ENCODE data around the gene FABP6. TPM values are rescaled to one million over a fixed set of nuclear protein-coding genes. Genes with fewer than 3 reads are reported as not detected.

FABP6 gene
- total and polyA plus RNA-seq, 2 donors from 2014 or later, result not detected

- Histone ChIP-seq H3K36me3 (ENCODE audit: control insufficient read depth in 2 of 3, insufficient read depth in 3 of 3, low read length in 3 of 3) (no peaks in the 10 kb centered on the region), H3K9ac (ENCODE audit: low read length in 3 of 3) (no peak overlapping the region), H3K4me3 (ENCODE audit: low read length in 3 of 3) (no peak overlapping the region), H3K4me1 (ENCODE audit: control insufficient read depth in 2 of 3, insufficient read depth in 2 of 3, low read depth in 1 of 3, low read length in 3 of 3) (peaks cover 0 to 23% (median 20%) of the 10 kb centered on the region in 3 donors), H3K9me3 (ENCODE audit: control insufficient read depth in 2 of 3, insufficient read depth in 1 of 3, low read length in 3 of 3) (no peaks in the 10 kb centered on the region), H3K27ac (ENCODE audit: low read depth in 2 of 2, low read length in 2 of 2) (no peak overlapping the region), H3K27me3 (ENCODE audit: control insufficient read depth, insufficient read depth, low read length) (no peaks in the 10 kb centered on the region)
- no peak for TF ChIP-seq CTCF (IDR thresholded peaks at IDR 0.05; ENCODE audit: borderline replicate concordance, extremely low read depth, insufficient read depth)
- intact Hi-C loops (cut with DNase I), result no loop called here
- FAIRE-seq, result no peak
- no peak for DNase-seq
Observed at GRCh38 chr5:160285316-160285715, 56.0 kb downstream of the FABP6 start.

- peak overlapping the region in 1 of 3 donors; percentile 68 for H3K9ac ChIP-seq (ENCODE audit: low read length in 3 of 3)
- no peaks in the 10 kb centered on the region for H3K27me3 ChIP-seq (ENCODE audit: control insufficient read depth, insufficient read depth, low read length)
- no peak overlapping the region for H3K4me3 ChIP-seq (ENCODE audit: low read length in 3 of 3)
- no peaks in the 10 kb centered on the region for H3K36me3 ChIP-seq (ENCODE audit: control insufficient read depth in 2 of 3, insufficient read depth in 3 of 3, low read length in 3 of 3)
- TF ChIP-seq CTCF (IDR thresholded peaks at IDR 0.05; ENCODE audit: borderline replicate concordance, extremely low read depth, insufficient read depth), result no peak
- H3K27ac ChIP-seq (ENCODE audit: low read depth in 2 of 2, low read length in 2 of 2), result peak overlapping the region; percentile 4 to 65
- peaks cover 0 to 23% (median 20%) of the 10 kb centered on the region in 3 donors for H3K4me1 ChIP-seq (ENCODE audit: control insufficient read depth in 2 of 3, insufficient read depth in 2 of 3, low read depth in 1 of 3, low read length in 3 of 3)
- FAIRE-seq, result no peak
- DNase-seq, result no peak
- intact Hi-C loops (cut with DNase I), result no loop called here
- H3K9me3 ChIP-seq (ENCODE audit: control insufficient read depth in 2 of 3, insufficient read depth in 1 of 3, low read length in 3 of 3), result no peaks in the 10 kb centered on the region
Observed at GRCh38 chr5:160286947-160287346, 57.6 kb downstream of the FABP6 start.

DNA sequence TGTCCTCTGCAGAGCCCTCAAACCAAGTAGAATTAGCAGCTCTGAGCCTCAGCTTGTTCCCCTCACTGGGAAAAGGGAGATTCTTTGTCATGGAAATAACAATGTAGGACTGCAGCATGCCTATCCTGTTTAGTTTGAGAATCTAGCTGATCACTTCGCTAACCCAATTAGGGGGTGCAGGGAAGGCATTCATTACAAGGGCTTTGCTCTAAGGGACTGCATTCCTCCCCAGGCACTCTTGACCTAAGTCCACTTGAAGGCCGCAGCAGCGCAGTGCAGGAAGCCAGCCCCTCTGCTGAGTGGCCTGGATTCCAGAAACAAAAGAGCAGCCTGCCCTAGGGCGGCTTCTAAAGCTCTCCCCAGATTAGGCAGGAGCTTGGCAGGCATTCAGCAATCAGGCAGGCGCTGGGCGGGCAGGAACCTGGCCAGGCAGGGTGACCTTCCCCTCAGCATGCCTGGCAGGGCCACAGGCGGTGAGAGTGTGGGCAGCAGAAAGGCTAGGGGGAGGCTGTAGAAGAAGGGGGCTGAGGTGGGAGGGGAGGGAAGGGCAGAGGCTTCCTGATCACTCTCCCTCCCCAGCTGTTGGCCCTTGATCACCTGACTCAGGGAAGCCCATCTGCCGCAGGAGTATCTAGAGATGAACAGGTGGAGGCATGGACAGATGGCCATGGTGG, 58.2 kb downstream of the FABP6 start:
- no peaks in the 10 kb centered on the region for H3K9me3 ChIP-seq (ENCODE audit: control insufficient read depth in 2 of 3, insufficient read depth in 1 of 3, low read length in 3 of 3)
- FAIRE-seq (no peak), DNase-seq (peak; percentile 53 to 88 (median 66))
- no peak overlapping the region for H3K4me3 ChIP-seq (ENCODE audit: low read length in 3 of 3)
- H3K36me3 ChIP-seq (ENCODE audit: control insufficient read depth in 2 of 3, insufficient read depth in 3 of 3, low read length in 3 of 3), result no peaks in the 10 kb centered on the region
- no peaks in the 10 kb centered on the region for H3K27me3 ChIP-seq (ENCODE audit: control insufficient read depth, insufficient read depth, low read length)
- peaks cover 0 to 23% (median 20%) of the 10 kb centered on the region in 3 donors for H3K4me1 ChIP-seq (ENCODE audit: control insufficient read depth in 2 of 3, insufficient read depth in 2 of 3, low read depth in 1 of 3, low read length in 3 of 3)
- H3K27ac ChIP-seq (ENCODE audit: low read depth in 2 of 2, low read length in 2 of 2), result peak overlapping the region; percentile 65 to 75
- intact Hi-C loops (cut with DNase I), result no loop called here
- H3K9ac ChIP-seq (ENCODE audit: low read length in 3 of 3), result peak overlapping the region in 1 of 3 donors; percentile 68
- TF ChIP-seq CTCF (IDR thresholded peaks at IDR 0.05; ENCODE audit: borderline replicate concordance, extremely low read depth, insufficient read depth), result no peak

Other genes with a start within 250 kb of the FABP6 start
- gene TTC1, start 220.4 kb upstream of the FABP6 start, total RNA-seq, result 41.4 TPM
- 94.4 TPM for gene TTC1, start 220.4 kb upstream of the FABP6 start, polyA plus RNA-seq (ENCODE audit: insufficient read depth, low read depth, low replicate concordance)
- 21.6 TPM for gene PWWP2A, start 110.1 kb upstream of the FABP6 start, total RNA-seq
- 6.3 TPM for gene PWWP2A, start 110.1 kb upstream of the FABP6 start, polyA plus RNA-seq (ENCODE audit: insufficient read depth, low read depth, low replicate concordance)
- gene CCNJL, start 83.1 kb downstream of the FABP6 start, total RNA-seq, result 1.6 TPM
- gene CCNJL, start 83.1 kb downstream of the FABP6 start, polyA plus RNA-seq (ENCODE audit: insufficient read depth, low read depth, low replicate concordance), result 3.8 TPM
- 2.8 TPM for gene C1QTNF2, start 141.1 kb downstream of the FABP6 start, total RNA-seq
- 1.4 TPM for gene C1QTNF2, start 141.1 kb downstream of the FABP6 start, polyA plus RNA-seq (ENCODE audit: insufficient read depth, low read depth, low replicate concordance)
- gene FAM200C, start 170.5 kb downstream of the FABP6 start, total RNA-seq, result 4.8 TPM
- 5.3 TPM for gene FAM200C, start 170.5 kb downstream of the FABP6 start, polyA plus RNA-seq (ENCODE audit: insufficient read depth, low read depth, low replicate concordance)
- gene SLU7, start 189.6 kb downstream of the FABP6 start, total RNA-seq, result 56.9 TPM
- 41.7 TPM for gene SLU7, start 189.6 kb downstream of the FABP6 start, polyA plus RNA-seq (ENCODE audit: insufficient read depth, low read depth, low replicate concordance)
- gene PTTG1, start 192.3 kb downstream of the FABP6 start, total RNA-seq, result 2.5 TPM
- gene PTTG1, start 192.3 kb downstream of the FABP6 start, polyA plus RNA-seq (ENCODE audit: insufficient read depth, low read depth, low replicate concordance), result 4.4 TPM